OCI-LY7 (cell line): ENCODE results near the gene SPATA25.

Experiments
- EZH2phosphoT487 ChIP-seq: fragments of 200-600 bp; sonication (generic); IDR thresholded peaks from 2 replicates; pipeline ENCODE4 v1.6.1; 2018; ENCODE audit warnings: low read depth, borderline replicate concordance, mild to moderate bottlenecking, mixed run types, antibody characterized with exemption, low read length, moderate library complexity, mixed read lengths
- TF ChIP-seq, protein P1 (sequence below): fragments of 200-600 bp; sonication (generic); conservative IDR thresholded peaks from 2 replicates; pipeline ENCODE4 v1.5.1; 2014; ENCODE audit warnings: mild to moderate bottlenecking, antibody characterized with exemption, low read length, moderate library complexity, mixed read lengths

DNA sequence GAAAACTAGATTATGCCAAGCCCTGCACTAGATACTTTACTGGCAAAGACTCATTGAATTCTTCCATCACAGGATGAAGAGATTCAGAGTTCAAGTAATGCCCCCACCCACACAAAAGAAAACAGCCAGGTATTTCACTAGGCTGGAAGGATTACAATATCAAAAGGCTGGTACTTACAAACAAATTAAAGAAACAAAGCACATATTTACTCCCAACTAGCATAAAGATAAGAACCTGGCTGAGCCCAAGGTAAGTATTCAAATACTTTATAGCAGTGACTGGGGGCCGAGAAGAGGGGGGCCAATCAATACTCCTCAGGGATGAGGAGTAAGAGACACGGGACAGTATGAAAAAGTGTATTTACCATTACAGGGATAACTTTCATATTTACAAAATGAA lies 33.9 kb downstream of the SPATA25 start:
- TF ChIP-seq, protein P1, sequence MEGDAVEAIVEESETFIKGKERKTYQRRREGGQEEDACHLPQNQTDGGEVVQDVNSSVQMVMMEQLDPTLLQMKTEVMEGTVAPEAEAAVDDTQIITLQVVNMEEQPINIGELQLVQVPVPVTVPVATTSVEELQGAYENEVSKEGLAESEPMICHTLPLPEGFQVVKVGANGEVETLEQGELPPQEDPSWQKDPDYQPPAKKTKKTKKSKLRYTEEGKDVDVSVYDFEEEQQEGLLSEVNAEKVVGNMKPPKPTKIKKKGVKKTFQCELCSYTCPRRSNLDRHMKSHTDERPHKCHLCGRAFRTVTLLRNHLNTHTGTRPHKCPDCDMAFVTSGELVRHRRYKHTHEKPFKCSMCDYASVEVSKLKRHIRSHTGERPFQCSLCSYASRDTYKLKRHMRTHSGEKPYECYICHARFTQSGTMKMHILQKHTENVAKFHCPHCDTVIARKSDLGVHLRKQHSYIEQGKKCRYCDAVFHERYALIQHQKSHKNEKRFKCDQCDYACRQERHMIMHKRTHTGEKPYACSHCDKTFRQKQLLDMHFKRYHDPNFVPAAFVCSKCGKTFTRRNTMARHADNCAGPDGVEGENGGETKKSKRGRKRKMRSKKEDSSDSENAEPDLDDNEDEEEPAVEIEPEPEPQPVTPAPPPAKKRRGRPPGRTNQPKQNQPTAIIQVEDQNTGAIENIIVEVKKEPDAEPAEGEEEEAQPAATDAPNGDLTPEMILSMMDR: no peak
- TF ChIP-seq EZH2phosphoT487: no peak
